HepG2 (cell line): ENCODE data around the gene TMEM237. TPM values are rescaled to one million over a fixed set of nuclear protein-coding genes. Genes with fewer than 3 reads are reported as not detected.
A peak's percentile ranks its signal among the peaks of the same experiment; 100 is the strongest.

Experiments
- ATAC-seq: fragments of 200-7000 bp; cut with Tn5 transposase; 3 replicates; pipeline ENCODE4 v1.9.1; 2020; ENCODE audit warnings: mild to moderate bottlenecking, moderate library complexity
- BruUV-seq: library from RNA; stranded (reverse); fragments of 400-500 nt; replicated peaks from 2 replicates; lab custom pipeline; 2021; lab: Mats Ljungman, UMichigan
- CTCF ChIA-PET: fragments of 300-600 bp; formaldehyde crosslinking; extraction: SDS; loops from one replicate; lab custom pipeline; 2021; ENCODE audit warnings: low total read pairs, inconsistent platforms, low intra/inter-chr PET ratio; lab: Yijun Ruan, JAX
- POLR2A ChIA-PET: fragments of 350-600 bp; sonication (Branson Sonifier 250); formaldehyde crosslinking; loops from one replicate; lab custom pipeline; 2020; ENCODE audit warnings: antibody characterized with exemption, inconsistent platforms; lab: Yijun Ruan, JAX
- DNase-seq: peaks from one replicate; pipeline ENCODE4 v3.0.0-alpha.2; 2015; ENCODE audit warnings: low spot score
- FAIRE-seq: peaks from 3 replicates; lab custom pipeline; 2011; peaks lifted over from hg19 to GRCh38; lab: Jason Lieb, UNC
- H2AFZ ChIP-seq: one replicate; pipeline ENCODE4 v1.6.1; 2011; ENCODE audit warnings: low read length, inconsistent platforms
- H3K27ac ChIP-seq: fragments of 300-600 bp; 3 replicates; pipeline ENCODE4 v1.8.0; 2011; ENCODE audit warnings: mixed run types, mild to moderate bottlenecking, mixed read lengths, low read length, inconsistent platforms; ENCODE audit not compliant: insufficient read depth; ENCODE audit errors: extremely low read length
- H3K27me3 ChIP-seq, 2 experiments: fragments of 200-600 bp in 1 of 2; 2 replicates in 1 of 2; 3 replicates in 1 of 2; pipeline versions ENCODE4 v1.6.0 to v1.8.0; 2011; ENCODE audit warnings: low read length in 2 of 2, mild to moderate bottlenecking in 2 of 2, moderate library complexity in 2 of 2, inconsistent platforms in 1 of 2; ENCODE audit not compliant: insufficient read depth in 2 of 2, control insufficient read depth in 1 of 2
- H3K36me3 ChIP-seq, 2 experiments: fragments of 200-600 bp in 1 of 2; replicated peaks in 1 of 2; 2 replicates in 1 of 2; 3 replicates in 1 of 2; pipeline versions ENCODE4 v1.5.1 to v1.8.0; 2011; ENCODE audit warnings: low read length in 2 of 2, inconsistent platforms in 1 of 2; ENCODE audit not compliant: insufficient read depth in 2 of 2, control insufficient read depth in 1 of 2
- H3K4me1 ChIP-seq: 2 replicates; pipeline ENCODE4 v1.5.1; 2012; ENCODE audit warnings: low read length, inconsistent platforms; ENCODE audit not compliant: insufficient read depth
- H3K4me2 ChIP-seq: 2 replicates; pipeline ENCODE4 v1.6.0; 2011; ENCODE audit warnings: low read depth, low read length, inconsistent platforms
- H3K4me3 ChIP-seq, 3 experiments: fragments of 200-600 bp in 1 of 3; sonication (generic), shearing (Covaris generic) in 1 of 3; replicated peaks in 1 of 3; 2 replicates each; pipeline ENCODE4 v1.5.1; 2011 to 2016; ENCODE audit warnings: low read length in 3 of 3, inconsistent platforms in 2 of 3, low read depth in 2 of 3, mild to moderate bottlenecking in 2 of 3, control low read depth in 1 of 3, mixed read lengths in 1 of 3; ENCODE audit not compliant: insufficient read depth in 1 of 3
- H3K79me2 ChIP-seq: one replicate; pipeline ENCODE4 v1.6.1; 2011; ENCODE audit warnings: low read length, inconsistent platforms; ENCODE audit not compliant: insufficient read depth
- H3K9ac ChIP-seq: 2 replicates; pipeline ENCODE4 v1.6.0; 2011; ENCODE audit warnings: mild to moderate bottlenecking, low read depth, low read length, inconsistent platforms; ENCODE audit not compliant: insufficient read depth
- H3K9me3 ChIP-seq: 2 replicates; pipeline ENCODE4 v1.5.1; 2012; ENCODE audit warnings: mild to moderate bottlenecking, low read length
- H4K20me1 ChIP-seq: 2 replicates; pipeline ENCODE4 v1.6.0; 2011; ENCODE audit warnings: inconsistent platforms, mild to moderate bottlenecking, low read length, moderate library complexity; ENCODE audit not compliant: insufficient read depth
- ASH2L ChIP-seq: fragments of 300-600, 200-600 bp; sonication (generic); IDR thresholded peaks from 2 replicates; pipeline ENCODE4 v1.7.0; 2017; ENCODE audit warnings: low read depth, mild to moderate bottlenecking, moderate library complexity, mixed read lengths, low read length; ENCODE audit not compliant: insufficient read length
- CBX2 ChIP-seq, 2 experiments: fragments of 200-600 bp in 1 of 2; sonication (generic); formaldehyde crosslinking in 1 of 2; IDR thresholded peaks; 2 replicates each; pipeline versions ENCODE4 v1.7.0 to v1.8.1; 2018 to 2022; ENCODE audit warnings: low read depth in 2 of 2, low read length in 1 of 2, mild to moderate bottlenecking in 1 of 2, missing genetic modification reagents in 1 of 2
- CC2D1A ChIP-seq: sonication (generic); formaldehyde crosslinking; IDR thresholded peaks from 2 replicates; pipeline ENCODE4 v1.8.1; 2023; ENCODE audit warnings: mild to moderate bottlenecking, missing genetic modification reagents
- KLF16 ChIP-seq, 2 experiments: sonication (generic) in 1 of 2; formaldehyde crosslinking in 1 of 2; IDR thresholded peaks; 2 replicates each; pipeline versions ENCODE4 v1.6.1 to v1.8.0; 2016 to 2023; ENCODE audit warnings: missing genetic modification reagents in 2 of 2, missing compliant biosample characterization in 1 of 2
- MEF2D ChIP-seq: sonication (generic); formaldehyde crosslinking; IDR thresholded peaks from 2 replicates; pipeline ENCODE4 v1.5.1; 2020; ENCODE audit warnings: mild to moderate bottlenecking, missing genetic modification reagents
- NCOA5 ChIP-seq: sonication (generic); formaldehyde crosslinking; IDR thresholded peaks from 2 replicates; pipeline ENCODE4 v1.4.0; 2020; ENCODE audit warnings: missing genetic modification reagents
- NFIC ChIP-seq: IDR thresholded peaks from 2 replicates; pipeline ENCODE4 v1.6.1; 2012; ENCODE audit warnings: mild to moderate bottlenecking, low read length, inconsistent platforms
- SOX6 ChIP-seq, 2 experiments: fragments of 450-650 bp in 1 of 2; sonication (generic) in 1 of 2; formaldehyde crosslinking in 1 of 2; IDR thresholded peaks; 2 replicates each; pipeline versions ENCODE4 v1.4.0 to v1.6.1; 2017 to 2020; ENCODE audit warnings: antibody characterized with exemption in 1 of 2, mild to moderate bottlenecking in 1 of 2, missing genetic modification reagents in 1 of 2
- SP5 ChIP-seq: IDR thresholded peaks from 2 replicates; pipeline ENCODE4 v1.6.1; 2016; ENCODE audit warnings: low read depth, borderline replicate concordance
- XBP1 ChIP-seq: sonication (generic); formaldehyde crosslinking; IDR thresholded peaks from 2 replicates; pipeline ENCODE4 v1.5.0; 2020; ENCODE audit warnings: missing genetic modification reagents
- YEATS4 ChIP-seq: sonication (generic); formaldehyde crosslinking; IDR thresholded peaks from 2 replicates; pipeline ENCODE4 v1.4.0; 2020; ENCODE audit warnings: missing genetic modification reagents, borderline replicate concordance
- ZNF235 ChIP-seq: sonication (generic); formaldehyde crosslinking; IDR thresholded peaks from 2 replicates; pipeline ENCODE4 v1.8.1; 2023; ENCODE audit warnings: mild to moderate bottlenecking, missing genetic modification reagents, borderline replicate concordance
- ZNF878 ChIP-seq: sonication (generic); formaldehyde crosslinking; IDR thresholded peaks from 2 replicates; pipeline ENCODE4 v1.8.1; 2023; ENCODE audit warnings: mild to moderate bottlenecking, missing genetic modification reagents, moderate library complexity
- WGBS: methylation state at CpG from one replicate; pipeline ENCODE4 v1.1.6; 2017; ENCODE audit warnings: low lambda C conversion rate; 5-methylcytosine and 5-hydroxymethylcytosine counted together
- in situ Hi-C: cut with HindIII; loops from 2 replicates; pipeline ENCODE4 v1.10.0; 2017; ENCODE audit warnings: low pct_unique_long_range_greater_than_20kb; ENCODE audit not compliant: extremely low pct_ligation_motif_present
- intact Hi-C: fragments of 100-400 bp; cut with micrococcal nuclease; formaldehyde crosslinking; loops from one replicate; pipeline ENCODE4 v1.10.0; 2022; ENCODE audit not compliant: unreplicated experiment
- polyA plus RNA-seq, 8 experiments: library from polyadenylated mRNA; depleted of rRNA in 3 of 8; stranded (reverse) in 7 of 8; unstranded in 1 of 8; fragments of >200 nt; fragmentation: Illumina TruSeq in 4 of 8; extraction: Trizol in 4 of 8; gene quantifications; 2 replicates each; pipeline versions ENCODE4 v1.2.1 to v1.2.3, GENCODE V29; 2011 to 2016; ENCODE audit warnings: low read depth in 4 of 8, missing spikeins in 1 of 8, mixed read lengths in 1 of 8; ENCODE audit not compliant: insufficient read depth in 1 of 8
- total RNA-seq, 5 experiments: library from RNA; depleted of rRNA; stranded (reverse); fragments of >200 nt; fragmentation: Illumina TruSeq; extraction: Trizol; gene quantifications; 2 replicates each; pipeline ENCODE4 v1.2.3, GENCODE V29; 2016; ENCODE audit warnings: low read depth in 1 of 5
- TF ChIP-seq, protein P1 (sequence below): sonication (generic); formaldehyde crosslinking; IDR thresholded peaks from 2 replicates; pipeline ENCODE4 v1.4.0; 2020; ENCODE audit warnings: missing genetic modification reagents
- TF ChIP-seq, protein P2 (sequence below): IDR thresholded peaks from 2 replicates; pipeline ENCODE4 v1.6.1; 2018; ENCODE audit warnings: missing genetic modification reagents, mild to moderate bottlenecking, missing compliant biosample characterization
- TF ChIP-seq, protein P3 (sequence below): sonication (generic); formaldehyde crosslinking; IDR thresholded peaks from 2 replicates; pipeline ENCODE4 v1.4.0; 2020; ENCODE audit warnings: missing genetic modification reagents, borderline replicate concordance

The TMEM237 gene
- total and polyA plus RNA-seq, 2 of the 13 experiments (the other 11 are each of a cell fraction or from before 2014, with no cell fraction given) = 21.8 to 36.1 TPM

DNA sequence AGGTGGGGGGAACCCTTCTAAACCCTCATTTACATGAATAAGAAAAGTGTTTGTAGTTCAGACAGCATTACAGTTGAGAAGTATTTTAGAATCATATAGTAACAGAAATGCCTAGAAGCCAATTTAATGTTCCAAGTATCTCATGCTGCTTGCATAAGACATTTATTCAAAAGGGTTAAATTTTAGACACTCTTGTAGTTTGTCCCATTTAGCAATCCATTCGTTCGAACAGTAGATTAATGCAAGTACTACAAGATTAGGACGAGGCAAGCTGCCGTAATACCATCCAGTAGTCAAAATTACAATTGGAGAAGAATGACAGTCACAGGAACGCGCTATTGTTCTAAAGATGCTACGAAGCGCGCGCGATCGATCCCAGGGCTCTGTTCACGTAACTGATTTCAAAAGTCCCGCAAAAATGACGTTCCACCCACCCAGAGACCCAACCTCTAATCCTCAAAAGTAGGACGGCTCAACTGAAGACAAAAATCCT is 1.2 kb downstream of the TMEM237 start:
- Histone ChIP-seq H3K27me3 (peaks cover 0 to 1% of the 10 kb centered on the region in 2 experiments; a peak in 1 of 5 replicates), H3K27ac (peak overlapping the region; percentile 68), H3K79me2 (peaks cover 5% of the 10 kb centered on the region), H4K20me1 (no peaks in the 10 kb centered on the region), H2AFZ (peak overlapping the region; percentile 77), H3K9ac (peak overlapping the region; percentile 92), H3K9me3 (no peaks in the 10 kb centered on the region), H3K4me1 (peaks cover 18% of the 10 kb centered on the region), H3K4me2 (peak overlapping the region; percentile 89), H3K36me3 (peaks cover 0 to 10% of the 10 kb centered on the region in 2 experiments; a peak in 2 of 5 replicates), H3K4me3 (peak overlapping the region; percentile 82 to 98 (median 85))
- POLR2A ChIA-PET = interaction anchor here (0.8 to 1.5 kb wide), 2 partner anchors 139 to 191 kb away, joined by 4 to 6 read pairs; partner anchors contain the start of genes ALS2, STRADB and TRAK2
- intact Hi-C loops (loop anchor here (2.0 to 5.0 kb wide), 3 partner anchors 190 to 1595 kb away; partner anchors contain the start of genes CYP20A1, STRADB and TRAK2), in situ Hi-C loops (no loop called here)
- FAIRE-seq (peak; percentile 34), DNase-seq (no peak), ATAC-seq (peak; percentile 66)
- CTCF ChIA-PET = no interaction called here
- WGBS = 3% methylated on average over 16 of the region's 16 CpGs
- TSS peak; percentile 79 for BruUV-seq
- no peak for TF ChIP-seq YEATS4
- TF ChIP-seq SOX6 (IDR thresholded peaks at IDR 0.05) = no peak
- peak; percentile 65 for TF ChIP-seq SOX6 (CRISPR knock-in tag; IDR thresholded peaks at IDR 0.05)
- no peak for TF ChIP-seq CBX2 (IDR thresholded peaks at IDR 0.05; ENCODE audit: low read depth, low read length)
- 0 out of 2 replicates have a peak, but pooled peaks have one; percentile 91 for TF ChIP-seq CBX2 (CRISPR knock-in tag; IDR thresholded peaks at IDR 0.05; ENCODE audit: low read depth)
- peak in 1 of 2 experiments; percentile 35; a peak in 1 of 4 replicates for TF ChIP-seq KLF16 (CRISPR knock-in tag; IDR thresholded peaks at IDR 0.05)
- TF ChIP-seq XBP1 (CRISPR knock-in tag) = no peak
- TF ChIP-seq NCOA5 (CRISPR knock-in tag) = no peak
- TF ChIP-seq ZNF878 (CRISPR knock-in tag) = peak; percentile 86
- TF ChIP-seq, protein P1, sequence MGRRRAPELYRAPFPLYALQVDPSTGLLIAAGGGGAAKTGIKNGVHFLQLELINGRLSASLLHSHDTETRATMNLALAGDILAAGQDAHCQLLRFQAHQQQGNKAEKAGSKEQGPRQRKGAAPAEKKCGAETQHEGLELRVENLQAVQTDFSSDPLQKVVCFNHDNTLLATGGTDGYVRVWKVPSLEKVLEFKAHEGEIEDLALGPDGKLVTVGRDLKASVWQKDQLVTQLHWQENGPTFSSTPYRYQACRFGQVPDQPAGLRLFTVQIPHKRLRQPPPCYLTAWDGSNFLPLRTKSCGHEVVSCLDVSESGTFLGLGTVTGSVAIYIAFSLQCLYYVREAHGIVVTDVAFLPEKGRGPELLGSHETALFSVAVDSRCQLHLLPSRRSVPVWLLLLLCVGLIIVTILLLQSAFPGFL (CRISPR knock-in tag) = no peak
- 0 out of 2 replicates have a peak, but pooled peaks have one; percentile 44 for TF ChIP-seq CC2D1A
- TF ChIP-seq MEF2D (CRISPR knock-in tag) = 0 out of 2 replicates have a peak, but pooled peaks have one; percentile 2
- TF ChIP-seq, protein P2, sequence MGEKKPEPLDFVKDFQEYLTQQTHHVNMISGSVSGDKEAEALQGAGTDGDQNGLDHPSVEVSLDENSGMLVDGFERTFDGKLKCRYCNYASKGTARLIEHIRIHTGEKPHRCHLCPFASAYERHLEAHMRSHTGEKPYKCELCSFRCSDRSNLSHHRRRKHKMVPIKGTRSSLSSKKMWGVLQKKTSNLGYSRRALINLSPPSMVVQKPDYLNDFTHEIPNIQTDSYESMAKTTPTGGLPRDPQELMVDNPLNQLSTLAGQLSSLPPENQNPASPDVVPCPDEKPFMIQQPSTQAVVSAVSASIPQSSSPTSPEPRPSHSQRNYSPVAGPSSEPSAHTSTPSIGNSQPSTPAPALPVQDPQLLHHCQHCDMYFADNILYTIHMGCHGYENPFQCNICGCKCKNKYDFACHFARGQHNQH (CRISPR knock-in tag) = no peak; the same call in 1 of the 2 replicates
- TF ChIP-seq, protein P3, sequence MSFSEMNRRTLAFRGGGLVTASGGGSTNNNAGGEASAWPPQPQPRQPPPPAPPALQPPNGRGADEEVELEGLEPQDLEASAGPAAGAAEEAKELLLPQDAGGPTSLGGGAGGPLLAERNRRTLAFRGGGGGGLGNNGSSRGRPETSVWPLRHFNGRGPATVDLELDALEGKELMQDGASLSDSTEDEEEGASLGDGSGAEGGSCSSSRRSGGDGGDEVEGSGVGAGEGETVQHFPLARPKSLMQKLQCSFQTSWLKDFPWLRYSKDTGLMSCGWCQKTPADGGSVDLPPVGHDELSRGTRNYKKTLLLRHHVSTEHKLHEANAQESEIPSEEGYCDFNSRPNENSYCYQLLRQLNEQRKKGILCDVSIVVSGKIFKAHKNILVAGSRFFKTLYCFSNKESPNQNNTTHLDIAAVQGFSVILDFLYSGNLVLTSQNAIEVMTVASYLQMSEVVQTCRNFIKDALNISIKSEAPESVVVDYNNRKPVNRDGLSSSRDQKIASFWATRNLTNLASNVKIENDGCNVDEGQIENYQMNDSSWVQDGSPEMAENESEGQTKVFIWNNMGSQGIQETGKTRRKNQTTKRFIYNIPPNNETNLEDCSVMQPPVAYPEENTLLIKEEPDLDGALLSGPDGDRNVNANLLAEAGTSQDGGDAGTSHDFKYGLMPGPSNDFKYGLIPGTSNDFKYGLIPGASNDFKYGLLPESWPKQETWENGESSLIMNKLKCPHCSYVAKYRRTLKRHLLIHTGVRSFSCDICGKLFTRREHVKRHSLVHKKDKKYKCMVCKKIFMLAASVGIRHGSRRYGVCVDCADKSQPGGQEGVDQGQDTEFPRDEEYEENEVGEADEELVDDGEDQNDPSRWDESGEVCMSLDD (CRISPR knock-in tag) = no peak
- peak; percentile 44; the same call in 1 of the 2 replicates for TF ChIP-seq NFIC
- no peak for TF ChIP-seq ZNF235
- peak; percentile 100 for TF ChIP-seq ASH2L
- no peak for TF ChIP-seq SP5
